HG02571 (cell line): ENCODE measurements around the gene LHX5.

Experiments used
- ATAC-seq: cut with Tn5 transposase; IDR thresholded peaks from one replicate; pipeline ENCODE4 v1.9.1; 2021; ENCODE audit warnings: mild to moderate bottlenecking, moderate library complexity; ENCODE audit not compliant: unreplicated experiment

Gene LHX5

GRCh38 chr12:113420996-113421595 is 50.6 kb downstream of the LHX5 start:
- ATAC-seq: no peak

GRCh38 chr12:113418213-113418879 is 53.3 kb downstream of the LHX5 start:
- no peak for ATAC-seq

- no peak for ATAC-seq
These were observed 55.4 kb downstream of the LHX5 start for GRCh38 chr12:113416091-113416754.

GRCh38 chr12:113414519-113415038 is 57.1 kb downstream of the LHX5 start:
- ATAC-seq: no peak

GRCh38 chr12:113413488-113413939 is 58.2 kb downstream of the LHX5 start:
- no peak for ATAC-seq
